ENCODE measurements around the gene PHLDB2.

- TF ChIP-seq POLR2A (IDR thresholded peaks at IDR 0.05), result no peak
- TF ChIP-seq, protein P1, sequence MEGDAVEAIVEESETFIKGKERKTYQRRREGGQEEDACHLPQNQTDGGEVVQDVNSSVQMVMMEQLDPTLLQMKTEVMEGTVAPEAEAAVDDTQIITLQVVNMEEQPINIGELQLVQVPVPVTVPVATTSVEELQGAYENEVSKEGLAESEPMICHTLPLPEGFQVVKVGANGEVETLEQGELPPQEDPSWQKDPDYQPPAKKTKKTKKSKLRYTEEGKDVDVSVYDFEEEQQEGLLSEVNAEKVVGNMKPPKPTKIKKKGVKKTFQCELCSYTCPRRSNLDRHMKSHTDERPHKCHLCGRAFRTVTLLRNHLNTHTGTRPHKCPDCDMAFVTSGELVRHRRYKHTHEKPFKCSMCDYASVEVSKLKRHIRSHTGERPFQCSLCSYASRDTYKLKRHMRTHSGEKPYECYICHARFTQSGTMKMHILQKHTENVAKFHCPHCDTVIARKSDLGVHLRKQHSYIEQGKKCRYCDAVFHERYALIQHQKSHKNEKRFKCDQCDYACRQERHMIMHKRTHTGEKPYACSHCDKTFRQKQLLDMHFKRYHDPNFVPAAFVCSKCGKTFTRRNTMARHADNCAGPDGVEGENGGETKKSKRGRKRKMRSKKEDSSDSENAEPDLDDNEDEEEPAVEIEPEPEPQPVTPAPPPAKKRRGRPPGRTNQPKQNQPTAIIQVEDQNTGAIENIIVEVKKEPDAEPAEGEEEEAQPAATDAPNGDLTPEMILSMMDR (IDR thresholded peaks at IDR 0.05), result no peak
These were observed 106.4 kb downstream of the PHLDB2 start for GRCh38 chr3:111965484-111965883.

All from breast epithelium (tissue), 3 donors.